Left hindlimb (tissue), 1 donor: Measurements from ENCODE around the gene MIER2.

Experiments used
- DNase-seq: peaks from one replicate; pipeline ENCODE4 v3.0.0-alpha.2; 2018

Gene MIER2

DNA sequence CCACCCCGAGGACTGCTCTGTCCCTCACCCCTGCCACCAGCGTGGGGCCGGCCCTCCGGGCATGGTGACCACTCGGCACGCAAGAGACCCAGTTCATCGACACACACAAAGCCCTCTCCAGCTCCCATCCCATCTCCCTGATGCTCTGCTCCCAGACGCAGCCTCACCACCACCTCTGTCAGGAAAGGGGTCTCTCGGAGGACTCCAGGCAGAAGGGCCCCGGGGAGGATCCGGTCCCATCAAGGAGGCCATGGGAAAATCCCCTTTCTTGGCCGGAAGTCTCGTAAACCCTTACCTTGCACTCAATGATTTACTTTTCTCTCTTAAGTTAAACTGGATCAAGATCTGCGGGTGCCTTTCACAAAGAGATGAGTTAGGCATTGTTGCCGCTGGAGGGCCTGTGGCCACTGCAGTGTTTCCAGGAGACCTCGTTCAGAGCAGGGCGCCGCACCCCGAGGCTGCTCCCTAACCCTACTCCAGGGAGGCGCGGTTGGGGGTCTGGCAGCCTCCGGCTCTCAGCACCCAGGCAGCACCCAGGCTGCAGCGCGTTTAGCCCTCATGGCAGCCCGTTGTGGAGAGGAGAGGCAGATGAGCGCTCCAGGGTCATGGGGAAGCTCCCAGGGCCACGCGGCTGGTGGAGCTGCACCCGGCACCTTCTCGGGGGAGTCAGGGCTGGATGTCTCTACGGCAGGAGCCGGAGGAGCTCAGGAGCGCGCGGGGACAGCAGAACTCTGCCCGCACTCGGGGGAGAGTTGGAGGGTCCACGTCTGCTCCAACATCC, 33.4 kb upstream of the MIER2 start:
- DNase-seq, result no peak

DNA sequence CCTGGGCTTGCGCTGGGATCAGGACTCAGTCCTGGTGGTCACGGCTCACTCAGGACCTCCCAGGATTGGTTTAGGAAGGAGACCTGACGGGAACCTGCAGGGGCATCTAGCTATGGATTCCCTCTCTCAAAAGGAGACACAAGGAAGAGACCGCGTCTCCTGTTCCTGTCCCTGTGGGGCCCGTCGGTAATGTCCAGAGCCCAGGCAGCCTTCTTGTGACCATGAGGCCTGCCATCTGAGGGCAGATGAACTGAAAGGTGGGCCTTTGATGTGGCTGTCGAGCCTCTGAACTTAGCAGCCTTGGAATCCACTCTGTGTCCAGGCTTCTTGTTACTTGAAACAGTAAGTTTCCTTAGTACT, 31.5 kb upstream of the MIER2 start:
- DNase-seq, result no peak

- DNase-seq, result no peak
These were observed 31.0 kb upstream of the MIER2 start for GRCh38 chr19:375395-376110.

DNA sequence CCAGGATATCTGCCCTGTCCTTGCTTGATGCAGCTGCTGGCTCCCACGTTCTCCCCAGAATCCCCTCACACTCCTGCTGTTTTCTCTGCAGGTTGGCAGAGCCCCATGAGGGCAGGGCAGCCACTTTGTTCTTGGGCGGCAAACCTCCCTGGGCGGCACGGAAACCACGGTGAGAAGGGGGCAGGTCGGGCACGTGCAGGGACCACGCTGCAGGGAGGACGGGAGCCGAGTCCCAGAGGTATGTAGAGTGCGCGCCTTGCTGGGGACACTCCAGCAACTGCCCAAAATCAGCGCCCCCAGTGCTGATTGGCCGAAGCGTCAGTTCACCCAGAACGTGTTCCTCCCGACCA, 30.3 kb upstream of the MIER2 start:
- no peak for DNase-seq

- DNase-seq, result no peak
These were observed 29.7 kb upstream of the MIER2 start for GRCh38 chr19:374183-374885.

GRCh38 chr19:373391-374182, 29.0 kb upstream of the MIER2 start:
- DNase-seq, result no peak

GRCh38 chr19:372306-372890, 27.8 kb upstream of the MIER2 start:
- DNase-seq, result peak; percentile 76

- no peak for DNase-seq
These were observed 27.0 kb upstream of the MIER2 start for GRCh38 chr19:371501-372168.

DNA sequence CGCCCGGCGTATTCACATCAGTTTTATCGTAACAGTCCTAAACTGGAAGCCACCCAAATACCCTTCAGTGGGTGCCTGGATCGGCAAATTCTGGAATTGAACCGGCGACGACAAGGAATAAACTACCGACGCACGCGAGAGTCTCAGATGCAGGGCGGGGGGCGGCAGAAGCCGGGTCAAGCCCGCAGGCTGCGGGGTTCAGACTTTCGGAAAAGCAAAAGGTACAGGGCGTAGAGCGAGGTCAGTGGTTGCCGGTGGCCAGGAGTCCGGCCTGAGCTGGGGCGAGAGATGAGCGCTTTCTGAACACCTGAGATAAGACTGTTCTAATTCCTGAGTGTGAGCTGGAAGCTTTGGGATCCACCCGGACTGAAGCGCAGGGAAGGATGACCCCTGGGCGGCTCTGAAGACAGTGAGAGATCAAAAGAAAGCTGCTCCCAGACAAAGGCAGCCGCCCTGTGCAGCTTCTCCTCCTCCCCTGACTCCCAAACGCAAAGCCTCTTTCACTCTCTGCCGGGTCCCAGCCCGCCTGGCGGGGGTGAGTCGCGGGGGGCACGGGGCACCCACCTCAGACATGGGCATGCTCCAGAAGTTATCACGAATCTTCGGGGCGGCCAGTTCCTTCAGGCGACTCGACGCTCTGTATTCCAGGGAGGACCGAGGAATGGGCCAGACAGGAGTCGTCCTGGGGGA, 26.2 kb upstream of the MIER2 start:
- DNase-seq, result no peak

GRCh38 chr19:369876-370275, 25.3 kb upstream of the MIER2 start:
- DNase-seq, result no peak

- DNase-seq, result no peak
These were observed 24.7 kb upstream of the MIER2 start for GRCh38 chr19:369256-369655.

GRCh38 chr19:368630-369024, 24.0 kb upstream of the MIER2 start:
- DNase-seq, result no peak

- no peak for DNase-seq
These were observed 23.5 kb upstream of the MIER2 start for GRCh38 chr19:367963-368629.

DNA sequence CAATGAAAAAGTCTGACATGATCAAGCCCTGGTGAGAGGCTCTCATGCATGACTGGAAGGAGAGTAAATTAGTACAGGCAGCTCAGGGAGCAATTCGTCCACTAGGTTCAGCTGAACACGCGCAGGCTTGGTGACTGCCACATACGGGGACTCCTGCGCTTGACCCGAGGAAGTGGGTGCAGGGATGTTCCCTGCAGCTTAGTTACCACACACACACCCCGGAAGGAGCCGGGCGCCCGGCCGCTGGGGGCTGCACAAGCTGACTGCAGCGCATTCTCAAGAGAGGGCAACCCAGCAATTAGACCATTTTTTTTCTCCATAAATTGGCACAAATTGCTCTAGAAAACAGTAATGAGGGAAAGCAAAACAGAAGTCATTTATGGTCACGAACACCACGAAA, 23.0 kb upstream of the MIER2 start:
- DNase-seq, result no peak

DNA sequence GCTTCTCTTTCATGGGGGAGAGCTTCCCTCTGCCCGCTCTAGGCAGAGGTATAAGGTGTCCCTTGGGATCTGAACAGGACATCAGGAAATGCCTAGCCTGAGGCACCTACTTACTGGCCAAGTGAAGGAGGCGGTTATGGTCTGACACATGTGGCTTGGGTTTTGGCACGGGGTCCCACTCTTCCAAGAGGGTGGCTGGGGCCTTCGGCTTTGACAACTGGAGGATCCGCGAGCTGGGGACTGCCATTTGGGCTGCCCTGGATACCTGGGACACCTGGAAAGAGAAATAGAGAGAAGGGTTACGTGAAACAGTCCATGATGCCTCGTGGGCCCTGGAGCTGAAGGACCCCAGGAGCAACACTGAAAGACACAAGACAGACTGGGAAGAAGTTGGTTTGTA, 22.4 kb upstream of the MIER2 start:
- DNase-seq, result no peak

- no peak for DNase-seq
These were observed 21.7 kb upstream of the MIER2 start for GRCh38 chr19:366205-366783.

GRCh38 chr19:364496-365287, 20.1 kb upstream of the MIER2 start:
- DNase-seq, result no peak

DNA sequence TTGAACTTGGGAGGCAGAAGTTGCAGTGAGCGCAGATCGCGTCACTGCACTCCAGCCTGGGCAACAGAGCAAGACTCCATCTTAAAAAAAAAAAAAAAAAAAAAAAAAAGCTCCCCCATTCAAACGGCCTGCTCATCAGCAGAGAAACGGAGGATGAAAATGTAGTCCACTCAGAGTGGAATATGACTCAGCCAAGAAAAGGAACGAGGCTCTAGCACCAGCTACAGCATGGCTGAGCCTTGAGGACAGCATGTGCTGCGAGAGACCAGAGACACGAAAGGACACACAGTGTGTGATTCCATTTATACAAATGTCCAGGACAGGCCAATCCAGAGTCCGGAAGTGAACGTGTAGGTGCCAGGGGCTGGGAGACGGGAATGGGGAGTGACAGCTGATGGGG, 18.1 kb upstream of the MIER2 start:
- no peak for DNase-seq

- no peak for DNase-seq
These were observed 17.6 kb upstream of the MIER2 start for GRCh38 chr19:362154-362553.

DNA sequence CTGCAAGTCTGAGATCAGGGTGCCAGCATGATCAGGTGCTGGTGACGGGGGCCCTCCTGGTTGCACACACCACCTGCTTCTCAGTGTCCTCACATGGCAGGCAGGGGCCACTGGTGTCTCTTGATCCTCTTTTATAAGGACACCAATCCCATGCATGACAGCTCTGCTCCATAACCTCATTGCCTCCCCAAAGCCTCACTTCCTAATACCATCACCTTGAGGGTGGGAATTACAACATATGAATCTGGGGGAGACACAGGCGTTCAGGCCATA, 15.0 kb upstream of the MIER2 start:
- DNase-seq, result no peak
